PC-9 (cell line): ENCODE measurements around the gene SPP1.

Experiments
- CTCF ChIP-seq: fragments of 200-600 bp; sonication (generic); conservative IDR thresholded peaks from 2 replicates; pipeline ENCODE4 v1.6.1; 2017; ENCODE audit warnings: mixed run types, antibody characterized with exemption, mild to moderate bottlenecking, moderate library complexity
- EZH2 ChIP-seq: fragments of 200-600 bp; sonication (generic); IDR thresholded peaks from 2 replicates; pipeline ENCODE4 v1.8.0; 2017; ENCODE audit warnings: antibody characterized with exemption, low read depth

GRCh38 chr4:88008122-88008742 lies 32.7 kb downstream of the SPP1 start:
- TF ChIP-seq CTCF, result no peak
- no peak for TF ChIP-seq EZH2
